Ureter (tissue), 1 donor: ENCODE measurements around the gene TTC33. TPM values are rescaled to one million over a fixed set of nuclear protein-coding genes. Genes with fewer than 3 reads are reported as not detected.
A peak's percentile ranks its signal among the peaks of the same experiment; 100 is the strongest.
"Not testable (repeated sequence)": the region's sequence is repeated elsewhere in the genome, so short reads cannot be mapped to it uniquely, and the experiment has no call there.

ENCODE experiments used
- DNase-seq: peaks from one replicate; pipeline ENCODE4 v3.0.0-alpha.2; 2020; ENCODE audit warnings: low spot score
- total RNA-seq: library from RNA; stranded (reverse); gene quantifications from one replicate; pipeline ENCODE4 v1.2.4, GENCODE V29; 2023
- donor health status: DM: yes; HTN: yes; CAD: no.

TTC33 gene
- total RNA-seq, 1 donor from 2014 or later, result 12.6 TPM

DNA sequence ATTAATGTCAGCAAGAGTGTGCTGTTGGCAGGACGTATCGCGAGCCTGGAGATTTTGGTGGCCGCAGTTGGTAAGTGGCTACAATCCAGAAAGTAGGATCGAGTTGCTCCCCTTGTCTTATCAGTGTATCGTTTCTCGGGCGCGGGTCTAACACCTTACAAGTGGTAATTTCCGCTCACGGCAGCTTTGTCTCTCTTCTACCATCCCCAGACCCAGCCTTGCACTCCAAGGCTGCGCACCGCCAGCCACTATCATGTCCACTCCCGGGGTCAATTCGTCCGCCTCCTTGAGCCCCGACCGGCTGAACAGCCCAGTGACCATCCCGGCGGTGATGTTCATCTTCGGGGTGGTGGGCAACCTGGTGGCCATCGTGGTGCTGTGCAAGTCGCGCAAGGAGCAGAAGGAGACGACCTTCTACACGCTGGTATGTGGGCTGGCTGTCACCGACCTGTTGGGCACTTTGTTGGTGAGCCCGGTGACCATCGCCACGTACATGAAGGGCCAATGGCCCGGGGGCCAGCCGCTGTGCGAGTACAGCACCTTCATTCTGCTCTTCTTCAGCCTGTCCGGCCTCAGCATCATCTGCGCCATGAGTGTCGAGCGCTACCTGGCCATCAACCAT is 74.9 kb downstream of the TTC33 start:
- DNase-seq, result peak; percentile 54

GRCh38 chr5:40679913-40680681 is 75.7 kb downstream of the TTC33 start, which contains the start of gene PTGER4:
TSS of gene PTGER4 (plus strand) at chr5:40679915. CDS start at chr5:40680994, 1,079 bp downstream.
- DNase-seq, result no peak

GRCh38 chr5:40679148-40679912 is 76.4 kb downstream of the TTC33 start:
- DNase-seq, result peak; percentile 95

DNA sequence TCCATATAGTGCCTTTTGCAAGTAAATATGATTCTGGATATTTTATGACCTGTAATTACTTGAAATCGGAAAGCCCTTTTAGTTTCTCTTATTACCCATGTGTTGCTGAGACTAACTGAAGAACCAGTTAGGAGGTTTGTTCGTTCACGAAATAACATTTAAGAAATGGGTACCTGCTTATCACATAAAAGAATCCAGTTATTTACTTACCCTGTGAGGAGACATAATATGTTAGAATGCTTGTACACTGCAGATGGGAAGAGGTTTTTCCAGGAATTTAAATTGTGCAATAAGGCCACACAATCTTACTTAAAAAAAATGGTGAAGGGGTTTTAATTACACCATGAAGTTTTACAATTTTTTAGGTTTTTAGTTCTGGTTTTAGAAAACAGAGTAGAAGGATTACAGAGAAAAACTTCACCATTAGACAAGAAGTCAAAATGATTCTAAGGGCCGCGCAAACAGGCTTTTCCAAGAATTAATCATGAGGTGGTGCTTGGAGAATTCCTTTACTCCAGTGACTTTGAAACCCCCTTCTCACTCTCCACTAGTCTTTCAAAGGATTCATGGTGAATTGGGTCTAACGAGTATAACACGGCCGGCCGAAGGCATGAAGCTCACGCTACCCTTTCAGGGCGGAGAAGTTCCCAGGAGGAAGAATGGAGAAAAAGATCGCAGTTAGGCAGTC is 77.2 kb downstream of the TTC33 start:
- DNase-seq, result no peak

GRCh38 chr5:40678026-40678425 is 77.7 kb downstream of the TTC33 start:
- DNase-seq, result no peak

- DNase-seq, result no peak
Observed at GRCh38 chr5:40677456-40677855, 78.3 kb downstream of the TTC33 start.

- DNase-seq, result no peak
Observed at GRCh38 chr5:40676613-40677343, 79.0 kb downstream of the TTC33 start.

DNA sequence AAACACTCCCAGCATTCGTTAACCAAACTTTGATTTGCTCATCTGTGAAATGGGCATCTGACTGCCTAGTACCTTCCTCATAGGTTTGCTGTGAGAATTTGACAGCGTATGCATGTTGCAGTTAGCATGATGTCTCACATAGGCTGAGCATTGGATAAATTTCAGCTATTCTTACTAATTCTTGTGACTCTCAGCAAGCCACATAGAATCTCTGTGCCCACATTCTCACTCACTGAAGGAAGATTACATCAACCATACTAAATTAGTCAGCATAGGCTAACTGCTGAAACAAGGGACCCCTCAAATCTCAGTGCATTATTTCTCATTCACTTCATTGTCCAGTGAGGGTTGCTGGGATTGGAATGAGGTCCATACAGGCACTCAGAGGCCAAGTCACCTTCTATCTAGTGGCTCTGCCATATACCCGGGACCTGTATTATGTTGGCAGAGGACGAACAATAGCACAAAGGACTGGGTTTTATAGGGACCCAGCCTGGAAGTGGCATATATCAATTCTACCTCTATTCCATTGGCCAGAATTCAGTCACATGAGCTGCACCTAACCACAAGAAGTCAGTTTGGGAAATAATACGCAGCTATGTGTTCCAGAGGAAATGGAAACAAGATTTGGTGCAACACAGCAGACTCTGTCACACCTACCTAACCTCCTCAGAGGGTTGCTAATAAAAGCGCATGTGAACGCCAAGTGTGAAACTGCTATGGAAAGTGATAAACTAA is 80.2 kb downstream of the TTC33 start:
- DNase-seq, result no peak

DNA sequence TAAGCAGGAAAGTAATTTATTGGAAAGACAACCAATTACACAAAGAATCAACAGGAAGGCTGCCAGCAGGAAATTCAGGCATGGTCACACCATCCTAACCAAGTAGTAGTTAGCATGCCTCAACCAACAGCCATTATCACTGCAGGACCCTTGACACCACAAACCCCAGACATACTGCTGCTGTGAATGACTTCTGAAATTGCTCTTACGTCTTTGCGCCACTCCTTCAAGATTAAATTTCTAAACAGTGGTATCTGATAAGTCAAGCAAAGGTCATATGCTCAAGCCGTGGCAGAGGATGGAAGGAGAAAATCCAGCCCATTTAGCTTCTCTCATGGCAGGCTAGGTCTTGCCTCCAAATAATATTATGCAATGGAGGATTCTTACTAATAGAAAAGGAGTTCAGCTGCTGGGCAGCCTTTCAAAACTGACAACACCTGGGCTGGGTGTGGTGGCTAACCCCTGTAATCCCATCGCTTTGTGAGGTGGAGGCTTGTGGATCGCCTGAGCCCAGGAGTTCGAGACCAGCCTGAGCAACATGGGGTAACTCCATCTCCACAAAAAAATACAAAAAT is 81.0 kb downstream of the TTC33 start:
- DNase-seq, result no peak

GRCh38 chr5:40672425-40672824 is 83.3 kb downstream of the TTC33 start:
- no peak for DNase-seq

DNA sequence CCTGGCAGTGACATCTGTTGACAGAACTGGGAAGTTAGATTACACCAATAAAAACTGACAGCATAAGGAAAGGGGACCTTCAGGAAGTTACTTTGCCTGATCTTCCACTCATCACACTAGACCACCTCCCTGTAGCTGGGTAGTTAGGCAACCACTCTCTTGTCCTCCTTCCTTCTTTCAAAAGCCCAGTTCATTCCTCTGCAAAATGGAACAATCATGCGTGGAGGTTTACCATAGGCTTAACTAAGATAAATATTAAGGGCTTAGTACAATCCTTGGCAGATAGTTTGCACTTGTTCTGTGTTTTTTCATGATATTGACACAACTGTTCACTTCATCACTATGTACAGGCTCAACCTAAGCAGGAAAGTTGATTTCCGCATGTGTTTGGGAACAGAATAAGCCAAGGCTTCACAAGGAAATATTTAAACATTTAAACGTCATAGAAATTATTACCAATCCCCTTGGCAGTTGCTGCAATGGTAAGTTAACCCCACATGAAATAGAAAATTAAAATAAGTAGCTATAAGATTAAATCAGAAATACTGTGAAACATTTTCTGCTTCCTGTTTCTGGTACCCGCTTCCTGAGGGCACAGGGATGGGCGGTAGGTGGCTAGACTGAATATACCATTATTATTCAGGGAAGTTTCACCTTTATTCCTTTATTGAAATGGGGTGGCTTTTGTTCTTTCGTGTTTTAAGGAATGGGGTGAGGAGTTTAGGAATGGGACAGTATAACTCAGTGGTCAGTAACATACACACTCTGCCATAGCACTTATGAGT is 86.0 kb downstream of the TTC33 start:
- no peak for DNase-seq

GRCh38 chr5:40667161-40667663 is 88.5 kb downstream of the TTC33 start:
- no peak for DNase-seq

GRCh38 chr5:40666657-40667056 is 89.1 kb downstream of the TTC33 start:
- no peak for DNase-seq

- no peak for DNase-seq
Observed at GRCh38 chr5:40665635-40666298, 90.0 kb downstream of the TTC33 start.

DNA sequence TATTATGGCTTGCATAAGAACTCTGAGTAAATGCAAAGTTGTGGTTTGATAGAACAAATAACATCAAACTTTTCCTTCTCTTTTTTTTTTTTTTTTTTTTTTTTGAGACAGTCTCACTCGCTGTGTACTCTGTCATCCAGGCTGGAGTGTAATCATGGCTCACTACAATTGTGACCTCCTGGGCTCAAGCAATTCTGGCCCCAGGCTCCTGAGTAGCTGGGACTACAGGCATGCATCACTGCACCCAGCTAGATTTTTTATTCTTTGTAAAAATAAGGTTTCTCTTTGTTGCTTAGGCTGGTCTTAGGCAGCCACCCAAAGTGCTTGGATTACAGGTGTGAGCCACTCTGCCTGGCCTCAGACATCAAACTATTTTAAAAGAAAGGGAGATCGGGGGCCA is 95.0 kb downstream of the TTC33 start:
- no peak for DNase-seq

DNA sequence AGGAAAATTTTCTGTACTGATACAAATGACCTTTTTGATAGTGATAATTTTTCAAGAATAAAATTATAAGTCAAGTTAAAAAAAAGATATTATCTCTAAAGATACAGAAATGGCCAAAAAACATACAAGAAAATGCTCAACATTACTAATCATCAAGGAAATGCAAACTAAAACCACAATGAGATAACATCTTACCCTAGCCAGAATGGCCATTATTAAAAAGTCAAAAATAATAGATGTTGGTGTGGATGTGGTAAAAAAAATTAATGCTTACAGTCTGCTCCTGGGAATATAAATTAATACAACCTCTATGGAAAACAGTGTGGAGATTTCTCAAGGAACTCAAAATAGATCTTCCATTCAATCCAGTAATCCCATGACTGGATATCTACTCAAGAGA is 99.0 kb downstream of the TTC33 start:
- DNase-seq, result no peak

DNA sequence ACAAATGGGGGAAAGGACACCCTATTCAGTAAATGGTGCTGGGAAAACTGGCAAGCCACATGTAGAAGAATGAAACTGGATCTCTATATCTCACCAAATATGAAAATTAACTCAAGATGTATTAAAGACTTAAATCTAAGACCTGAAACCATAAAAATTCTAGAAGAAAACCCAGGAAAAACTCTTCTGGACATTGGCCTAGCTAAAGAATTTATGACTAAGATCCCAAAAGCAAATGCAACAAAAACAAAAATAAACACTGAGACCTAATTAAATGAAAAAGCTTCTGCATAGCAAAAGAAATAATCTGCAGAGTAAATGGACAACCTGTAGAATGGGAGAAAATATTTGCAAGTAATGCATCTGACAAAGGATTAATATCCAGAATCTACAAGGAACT is 99.7 kb downstream of the TTC33 start:
- DNase-seq, result not testable (repeated sequence)

DNA sequence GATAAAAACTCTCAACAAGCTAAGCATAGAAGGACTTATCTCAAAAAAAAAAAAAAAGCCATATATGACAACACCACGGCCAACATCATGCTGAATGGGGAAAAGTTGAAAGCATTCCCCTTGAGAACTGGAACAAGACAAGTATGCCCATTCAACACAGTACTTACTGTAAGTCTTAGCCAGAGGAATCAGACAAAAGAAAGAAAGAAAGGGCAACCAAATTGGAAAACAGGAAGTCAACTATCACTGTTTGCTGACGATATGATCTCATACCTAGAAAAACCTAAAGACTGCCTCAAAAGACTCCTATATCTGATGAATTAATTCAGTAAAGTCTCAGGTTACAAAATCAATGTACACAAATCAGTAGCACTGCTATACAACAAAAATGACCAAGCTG is 100.6 kb downstream of the TTC33 start:
- DNase-seq, result no peak
